ENCODE data around the gene SULF2. TPM values are rescaled to one million over a fixed set of nuclear protein-coding genes. Genes with fewer than 3 reads are reported as not detected.
A peak's percentile ranks its signal among the peaks of the same experiment; 100 is the strongest.

Gene SULF2
- total RNA-seq, 2 donors from 2014 or later = 75.7 to 146 TPM

GRCh38 chr20:47765271-47765670 lies 20.0 kb downstream of the SULF2 start:
- no peaks in the 10 kb centered on the region for H3K9me3 ChIP-seq (ENCODE audit: control insufficient read depth, low read length)
- Mint-ChIP-seq H3K36me3 (ENCODE audit: low read depth) (peaks cover 38% of the 10 kb centered on the region), H3K9me3 (peaks cover 5% of the 10 kb centered on the region), H3K27me3 (ENCODE audit: insufficient read depth) (peaks cover 6% of the 10 kb centered on the region), H3K4me3 (no peak overlapping the region), H3K27ac (peak overlapping the region; percentile 58), H3K4me1 (peaks cover 40% of the 10 kb centered on the region)
- no peak overlapping the region for H3K4me3 ChIP-seq (ENCODE audit: low read length)
- peaks cover 18% of the 10 kb centered on the region for H3K4me1 ChIP-seq (ENCODE audit: control insufficient read depth, insufficient read depth, low read length)
- no peak overlapping the region for H3K27ac ChIP-seq (ENCODE audit: low read depth, low read length)
- 90% methylated on average over 5 of the region's 7 CpGs; no CpG with 5 or more reads in 1 of the 2 experiments for WGBS, 2 experiments (ENCODE audit: insufficient coverage in 1 of 2, insufficient read length in 1 of 2)
- DNase-seq = no peak
- H3K27me3 ChIP-seq (ENCODE audit: control insufficient read depth, insufficient read depth, low read length, poor library complexity, severe bottlenecking) = no peaks in the 10 kb centered on the region
- peaks cover 35% of the 10 kb centered on the region for H3K36me3 ChIP-seq (ENCODE audit: control insufficient read depth, insufficient read depth, low read length)
- H3K9ac ChIP-seq (ENCODE audit: extremely low read depth, low read length, poor library complexity, severe bottlenecking) = no peak overlapping the region
- TF ChIP-seq, protein P1, sequence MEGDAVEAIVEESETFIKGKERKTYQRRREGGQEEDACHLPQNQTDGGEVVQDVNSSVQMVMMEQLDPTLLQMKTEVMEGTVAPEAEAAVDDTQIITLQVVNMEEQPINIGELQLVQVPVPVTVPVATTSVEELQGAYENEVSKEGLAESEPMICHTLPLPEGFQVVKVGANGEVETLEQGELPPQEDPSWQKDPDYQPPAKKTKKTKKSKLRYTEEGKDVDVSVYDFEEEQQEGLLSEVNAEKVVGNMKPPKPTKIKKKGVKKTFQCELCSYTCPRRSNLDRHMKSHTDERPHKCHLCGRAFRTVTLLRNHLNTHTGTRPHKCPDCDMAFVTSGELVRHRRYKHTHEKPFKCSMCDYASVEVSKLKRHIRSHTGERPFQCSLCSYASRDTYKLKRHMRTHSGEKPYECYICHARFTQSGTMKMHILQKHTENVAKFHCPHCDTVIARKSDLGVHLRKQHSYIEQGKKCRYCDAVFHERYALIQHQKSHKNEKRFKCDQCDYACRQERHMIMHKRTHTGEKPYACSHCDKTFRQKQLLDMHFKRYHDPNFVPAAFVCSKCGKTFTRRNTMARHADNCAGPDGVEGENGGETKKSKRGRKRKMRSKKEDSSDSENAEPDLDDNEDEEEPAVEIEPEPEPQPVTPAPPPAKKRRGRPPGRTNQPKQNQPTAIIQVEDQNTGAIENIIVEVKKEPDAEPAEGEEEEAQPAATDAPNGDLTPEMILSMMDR (conservative IDR thresholded peaks at IDR 0.05) = no peak

DNA sequence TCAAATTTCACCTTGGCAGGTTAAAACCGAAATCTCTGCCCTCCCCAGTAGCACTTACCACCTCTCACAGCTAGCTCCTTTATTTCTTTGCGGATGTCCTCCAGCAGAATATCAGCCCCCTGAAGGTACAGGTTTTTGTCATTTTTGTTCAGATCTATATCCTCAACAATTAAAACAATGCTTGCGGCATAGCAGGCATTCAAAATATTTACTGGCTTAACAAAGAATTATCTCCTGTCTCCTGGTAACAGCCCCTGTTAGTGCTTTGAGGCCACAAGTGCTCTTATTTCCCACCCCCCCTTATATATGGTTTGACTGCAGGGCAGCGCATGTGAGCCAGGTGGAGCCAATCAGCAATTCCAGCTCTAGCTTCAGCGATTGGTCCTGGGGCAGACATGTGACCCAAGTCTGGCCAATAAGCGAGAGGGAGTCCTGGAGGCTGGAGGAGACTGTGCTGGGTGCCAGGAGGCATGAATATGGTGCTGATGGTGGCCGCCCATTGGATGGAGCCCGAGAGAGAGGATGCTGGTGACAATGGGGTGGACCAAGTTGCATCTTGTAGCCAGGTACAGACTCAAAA lies 21.0 kb downstream of the SULF2 start:
- no peak for DNase-seq
- Mint-ChIP-seq H3K4me3 (no peak overlapping the region), H3K4me1 (peaks cover 40% of the 10 kb centered on the region), H3K27ac (no peak overlapping the region), H3K36me3 (ENCODE audit: low read depth) (peaks cover 31% of the 10 kb centered on the region), H3K27me3 (ENCODE audit: insufficient read depth) (peaks cover 6% of the 10 kb centered on the region), H3K9me3 (peaks cover 2% of the 10 kb centered on the region)
- WGBS, 2 experiments (ENCODE audit: insufficient coverage in 1 of 2, insufficient read length in 1 of 2) = 93 to 95% methylated on average over 7 to 8 of the region's 8 CpGs
- Histone ChIP-seq H3K4me3 (ENCODE audit: low read length) (no peak overlapping the region), H3K4me1 (ENCODE audit: control insufficient read depth, insufficient read depth, low read length) (peaks cover 18% of the 10 kb centered on the region), H3K27me3 (ENCODE audit: control insufficient read depth, insufficient read depth, low read length, poor library complexity, severe bottlenecking) (no peaks in the 10 kb centered on the region), H3K36me3 (ENCODE audit: control insufficient read depth, insufficient read depth, low read length) (peaks cover 27% of the 10 kb centered on the region), H3K9me3 (ENCODE audit: control insufficient read depth, low read length) (no peaks in the 10 kb centered on the region), H3K9ac (ENCODE audit: extremely low read depth, low read length, poor library complexity, severe bottlenecking) (no peak overlapping the region), H3K27ac (ENCODE audit: low read depth, low read length) (no peak overlapping the region)
- TF ChIP-seq, protein P1 (conservative IDR thresholded peaks at IDR 0.05) = no peak

- Mint-ChIP-seq H3K36me3 (ENCODE audit: low read depth) (peaks cover 26% of the 10 kb centered on the region), H3K9me3 (peaks cover 2% of the 10 kb centered on the region), H3K4me1 (peaks cover 40% of the 10 kb centered on the region), H3K27ac (no peak overlapping the region), H3K27me3 (ENCODE audit: insufficient read depth) (peaks cover 6% of the 10 kb centered on the region), H3K4me3 (no peak overlapping the region)
- DNase-seq = no peak
- no peak overlapping the region for H3K4me3 ChIP-seq (ENCODE audit: low read length)
- no peaks in the 10 kb centered on the region for H3K27me3 ChIP-seq (ENCODE audit: control insufficient read depth, insufficient read depth, low read length, poor library complexity, severe bottlenecking)
- TF ChIP-seq, protein P1 (conservative IDR thresholded peaks at IDR 0.05) = no peak
- peaks cover 24% of the 10 kb centered on the region for H3K36me3 ChIP-seq (ENCODE audit: control insufficient read depth, insufficient read depth, low read length)
- no peaks in the 10 kb centered on the region for H3K9me3 ChIP-seq (ENCODE audit: control insufficient read depth, low read length)
- 94 to 96% methylated on average over 11 to 13 of the region's 13 CpGs for WGBS, 2 experiments (ENCODE audit: insufficient coverage in 1 of 2, insufficient read length in 1 of 2)
- H3K4me1 ChIP-seq (ENCODE audit: control insufficient read depth, insufficient read depth, low read length) = peaks cover 18% of the 10 kb centered on the region
- no peak overlapping the region for H3K9ac ChIP-seq (ENCODE audit: extremely low read depth, low read length, poor library complexity, severe bottlenecking)
- H3K27ac ChIP-seq (ENCODE audit: low read depth, low read length) = no peak overlapping the region
Measured at GRCh38 chr20:47762699-47763268, 22.5 kb downstream of the SULF2 start.

All from endodermal cell (in vitro differentiated cells).